ENCODE data around the gene DNAJC22. TPM values are rescaled to one million over a fixed set of nuclear protein-coding genes. Genes with fewer than 3 reads are reported as not detected.
A peak's percentile ranks its signal among the peaks of the same experiment; 100 is the strongest.

The DNAJC22 gene
- total and polyA plus RNA-seq, 4 donors: 0.24 to 1.7 (median 0.89) TPM

- WGBS, 2 donors: 58 to 69% methylated on average over 5 of the region's 5 CpGs
- ATAC-seq (ENCODE audit: insufficient read depth, low FRiP score) (no peak), DNase-seq (no peak)
- TF ChIP-seq CTCF (IDR thresholded peaks at IDR 0.05; ENCODE audit: control extremely low read depth, extremely low read depth): no peak
- Histone ChIP-seq H3K9ac (ENCODE audit: insufficient read depth in 1 of 2, low read length in 2 of 2) (no peak overlapping the region), H3K36me3 (ENCODE audit: control insufficient read depth in 4 of 4, insufficient read depth in 4 of 4, low read length in 4 of 4) (no peaks in the 10 kb centered on the region), H3K4me1 (ENCODE audit: control insufficient read depth in 5 of 5, insufficient read depth in 5 of 5, low read length in 5 of 5) (peaks cover 0 to 19% (median 5%) of the 10 kb centered on the region in 5 donors), H3K4me3 (no peak overlapping the region), H3K27me3 (ENCODE audit: control insufficient read depth in 3 of 3, insufficient read depth in 3 of 3, low read length in 2 of 3) (no peaks in the 10 kb centered on the region), H3K9me3 (ENCODE audit: control insufficient read depth in 4 of 4, insufficient read depth in 3 of 4, low read length in 3 of 4) (no peaks in the 10 kb centered on the region), H3K27ac (ENCODE audit: low read depth in 1 of 2, low read length in 1 of 2) (no peak overlapping the region)
Observed at GRCh38 chr12:49365542-49365941, 18.9 kb downstream of the DNAJC22 start.

- DNase-seq (no peak), ATAC-seq (ENCODE audit: insufficient read depth, low FRiP score) (peak; percentile 9)
- no peaks in the 10 kb centered on the region for H3K36me3 ChIP-seq (ENCODE audit: control insufficient read depth in 4 of 4, insufficient read depth in 4 of 4, low read length in 4 of 4)
- no peaks in the 10 kb centered on the region for H3K27me3 ChIP-seq (ENCODE audit: control insufficient read depth in 3 of 3, insufficient read depth in 3 of 3, low read length in 2 of 3)
- no peaks in the 10 kb centered on the region for H3K9me3 ChIP-seq (ENCODE audit: control insufficient read depth in 4 of 4, insufficient read depth in 3 of 4, low read length in 3 of 4)
- peak overlapping the region; percentile 83 for H3K4me3 ChIP-seq
- peaks cover 0 to 19% (median 5%) of the 10 kb centered on the region in 5 donors for H3K4me1 ChIP-seq (ENCODE audit: control insufficient read depth in 5 of 5, insufficient read depth in 5 of 5, low read length in 5 of 5)
- WGBS, 2 donors: 8 to 19% methylated on average over 35 to 38 of the region's 38 CpGs
- TF ChIP-seq CTCF (IDR thresholded peaks at IDR 0.05; ENCODE audit: control extremely low read depth, extremely low read depth): no peak
- peak overlapping the region; percentile 34 to 56 for H3K9ac ChIP-seq (ENCODE audit: insufficient read depth in 1 of 2, low read length in 2 of 2)
- peak overlapping the region; percentile 92 to 98 for H3K27ac ChIP-seq (ENCODE audit: low read depth in 1 of 2, low read length in 1 of 2)
Observed at GRCh38 chr12:49366096-49366651, 19.5 kb downstream of the DNAJC22 start.

- DNase-seq (peak; percentile 97 to 99 (median 99)), ATAC-seq (ENCODE audit: insufficient read depth, low FRiP score) (peak; percentile 90)
- Histone ChIP-seq H3K9ac (ENCODE audit: insufficient read depth in 1 of 2, low read length in 2 of 2) (peak overlapping the region; percentile 34 to 56), H3K36me3 (ENCODE audit: control insufficient read depth in 4 of 4, insufficient read depth in 4 of 4, low read length in 4 of 4) (no peaks in the 10 kb centered on the region), H3K27me3 (ENCODE audit: control insufficient read depth in 3 of 3, insufficient read depth in 3 of 3, low read length in 2 of 3) (no peaks in the 10 kb centered on the region), H3K27ac (ENCODE audit: low read depth in 1 of 2, low read length in 1 of 2) (peak overlapping the region; percentile 92 to 98), H3K4me3 (peak overlapping the region; percentile 83), H3K4me1 (ENCODE audit: control insufficient read depth in 5 of 5, insufficient read depth in 5 of 5, low read length in 5 of 5) (peaks cover 0 to 19% (median 5%) of the 10 kb centered on the region in 5 donors), H3K9me3 (ENCODE audit: control insufficient read depth in 4 of 4, insufficient read depth in 3 of 4, low read length in 3 of 4) (no peaks in the 10 kb centered on the region)
- WGBS, 2 donors: 0 to 1% methylated on average over 78 to 97 of the region's 97 CpGs
- TF ChIP-seq CTCF (IDR thresholded peaks at IDR 0.05; ENCODE audit: control extremely low read depth, extremely low read depth): no peak
Observed at GRCh38 chr12:49366652-49367380, 20.1 kb downstream of the DNAJC22 start.
